ENCODE measurements around the gene ARL4C.

ARL4C gene

DNA sequence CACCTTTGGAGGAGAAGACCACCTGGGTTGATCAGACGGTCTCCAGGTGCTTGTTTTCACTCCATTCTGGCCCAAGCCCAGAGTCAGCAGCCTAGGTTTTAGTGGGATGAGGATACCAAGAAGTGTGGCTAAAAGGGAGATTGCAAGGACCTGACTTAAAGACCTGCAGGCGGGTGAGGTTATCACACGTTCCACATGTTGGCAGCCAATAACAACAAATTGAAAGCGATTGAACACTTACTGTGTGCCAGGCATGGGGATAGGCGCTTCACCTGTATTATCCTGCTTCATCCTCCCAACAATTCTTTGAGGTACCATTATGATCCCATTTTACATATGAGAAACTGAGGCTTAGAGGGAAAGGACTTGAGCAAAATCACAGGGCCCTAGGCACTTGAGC, 5.0 kb downstream of the ARL4C start:
- Mint-ChIP-seq H3K9me3 (no peaks in the 10 kb centered on the region), H3K36me3 (ENCODE audit: low read depth) (peaks cover 29% of the 10 kb centered on the region), H3K4me1 (ENCODE audit: low read depth) (peaks cover 76% of the 10 kb centered on the region), H3K4me3 (peak overlapping the region; percentile 90), H3K27ac (peak overlapping the region; percentile 80), H3K27me3 (no peaks in the 10 kb centered on the region)
- DNase-seq, result peak; percentile 46

DNA sequence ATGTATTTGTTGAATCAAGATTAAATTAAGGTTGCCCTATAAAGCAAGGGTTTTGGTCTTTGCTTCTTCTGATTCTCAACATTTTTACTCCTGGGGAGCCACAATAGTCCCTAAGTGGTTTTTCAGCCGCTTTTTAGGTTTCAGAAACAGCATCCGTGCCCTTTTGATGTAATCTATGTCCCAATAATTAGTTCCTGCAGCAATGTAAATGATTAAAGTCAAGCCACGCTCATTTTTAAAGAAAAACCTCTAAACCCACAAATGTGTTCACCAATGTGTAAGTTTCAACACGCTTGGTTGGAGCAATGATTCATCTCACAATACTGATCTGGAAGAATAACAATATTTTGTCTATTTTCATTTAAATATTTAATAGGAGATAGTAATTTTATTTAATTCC, 5.6 kb downstream of the ARL4C start:
- H3K4me3 Mint-ChIP-seq, result peak overlapping the region; percentile 73
- H3K36me3 Mint-ChIP-seq (ENCODE audit: low read depth), result peaks cover 28% of the 10 kb centered on the region
- no peak for DNase-seq
- H3K4me1 Mint-ChIP-seq (ENCODE audit: low read depth), result peaks cover 82% of the 10 kb centered on the region
- no peaks in the 10 kb centered on the region for H3K27me3 Mint-ChIP-seq
- peak overlapping the region; percentile 92 for H3K27ac Mint-ChIP-seq
- no peaks in the 10 kb centered on the region for H3K9me3 Mint-ChIP-seq

DNA sequence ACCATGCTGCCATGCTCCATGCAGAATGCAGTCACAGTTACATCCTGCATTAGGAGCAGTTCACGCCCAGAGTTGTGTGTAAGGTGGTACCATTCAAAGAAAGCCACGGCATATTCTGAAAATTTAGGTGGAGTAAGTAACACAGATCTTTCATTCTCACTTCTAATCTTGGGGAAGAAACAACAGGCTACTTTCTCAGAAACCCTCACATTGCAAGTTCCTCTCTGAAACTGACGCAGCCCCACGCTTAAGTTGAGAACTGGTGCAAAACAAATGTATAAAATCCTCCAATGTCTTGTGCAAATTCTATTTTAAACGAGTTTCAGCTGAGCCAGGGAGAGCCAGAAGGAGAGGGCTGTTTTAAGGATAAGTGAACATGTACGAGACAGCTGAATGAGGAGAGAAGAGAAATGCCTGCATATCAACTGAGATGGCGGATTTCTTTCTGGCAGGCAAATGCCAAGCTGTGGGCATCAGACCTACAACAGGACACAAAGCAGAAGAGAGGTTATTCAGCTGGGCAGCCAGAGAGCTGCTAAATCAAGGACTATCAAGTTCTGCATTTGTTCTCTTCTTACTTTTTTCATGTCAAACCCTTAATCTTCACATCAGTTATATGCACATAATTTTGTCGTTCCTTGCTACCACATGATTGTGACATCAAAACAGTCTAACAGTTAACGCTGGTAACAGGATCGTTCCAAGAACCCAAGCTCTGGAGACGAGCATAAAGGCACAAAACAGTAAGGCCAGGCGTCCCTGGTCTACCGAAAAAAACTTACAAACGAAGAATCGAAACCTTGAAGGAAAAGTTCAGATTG, 6.4 kb downstream of the ARL4C start:
- DNase-seq, result peak; percentile 50
- peaks cover 20% of the 10 kb centered on the region for H3K36me3 Mint-ChIP-seq (ENCODE audit: low read depth)

DNA sequence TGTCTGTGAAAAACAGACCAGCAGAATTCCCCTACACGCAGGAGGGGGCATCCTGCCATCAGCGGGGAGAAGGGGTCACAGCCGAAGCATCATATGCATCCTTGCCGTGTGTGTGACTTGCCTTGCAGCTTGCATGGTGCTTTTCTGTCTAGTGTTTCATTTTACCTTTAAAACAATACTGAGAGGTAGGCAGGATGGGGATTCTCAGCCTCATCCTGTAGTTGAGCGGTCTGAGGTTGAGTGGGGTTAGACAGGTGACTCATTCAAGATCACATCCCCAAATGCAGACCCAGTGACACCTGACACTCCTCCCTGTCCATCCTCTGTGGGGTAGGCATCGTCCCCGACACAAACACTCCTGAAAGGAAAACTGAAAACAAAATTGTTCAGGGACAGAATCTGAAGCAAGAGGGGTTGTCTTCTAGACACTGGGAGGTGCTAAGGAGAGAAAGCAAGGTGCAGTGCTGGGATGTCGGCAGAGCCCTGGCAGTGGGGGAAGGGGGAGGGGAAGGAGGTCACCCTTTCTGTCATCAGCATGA, 7.9 kb downstream of the ARL4C start:
- DNase-seq, result peak; percentile 74
- no peaks in the 10 kb centered on the region for H3K9me3 Mint-ChIP-seq
- H3K27me3 Mint-ChIP-seq, result no peaks in the 10 kb centered on the region
- peak overlapping the region; percentile 73 for H3K4me3 Mint-ChIP-seq
- peaks cover 92% of the 10 kb centered on the region for H3K4me1 Mint-ChIP-seq (ENCODE audit: low read depth)
- peaks cover 10% of the 10 kb centered on the region for H3K36me3 Mint-ChIP-seq (ENCODE audit: low read depth)
- H3K27ac Mint-ChIP-seq, result peak overlapping the region; percentile 92

More for the DNA sequence above, 6.4 kb downstream of the ARL4C start:
- Mint-ChIP-seq H3K4me3 (peak overlapping the region; percentile 73), H3K27me3 (no peaks in the 10 kb centered on the region), H3K27ac (peak overlapping the region; percentile 92), H3K4me1 (ENCODE audit: low read depth) (peaks cover 83% of the 10 kb centered on the region), H3K9me3 (no peaks in the 10 kb centered on the region)

DNA sequence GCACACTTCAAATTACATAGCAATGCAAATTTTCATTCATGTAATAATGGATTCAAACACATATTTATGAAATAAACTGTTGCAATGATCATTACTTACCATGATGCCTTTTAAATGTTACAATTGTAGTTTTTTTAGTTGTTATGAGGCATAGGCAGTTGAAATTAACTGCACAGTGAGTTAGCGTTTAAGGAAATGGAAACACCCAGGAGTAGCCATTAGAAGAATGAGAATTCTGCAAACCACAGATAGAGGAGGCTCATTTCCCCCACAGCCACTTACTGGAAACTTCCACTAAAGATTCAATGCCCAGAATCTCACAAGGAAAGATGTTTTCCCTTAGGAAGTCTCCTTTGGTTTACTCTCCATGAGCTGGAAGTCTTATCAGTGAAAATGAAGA, 8.4 kb downstream of the ARL4C start:
- Mint-ChIP-seq H3K36me3 (ENCODE audit: low read depth) (peaks cover 9% of the 10 kb centered on the region), H3K27ac (peak overlapping the region; percentile 92), H3K27me3 (no peaks in the 10 kb centered on the region), H3K4me1 (ENCODE audit: low read depth) (peaks cover 96% of the 10 kb centered on the region), H3K4me3 (peak overlapping the region; percentile 73), H3K9me3 (no peaks in the 10 kb centered on the region)
- DNase-seq, result no peak

DNA sequence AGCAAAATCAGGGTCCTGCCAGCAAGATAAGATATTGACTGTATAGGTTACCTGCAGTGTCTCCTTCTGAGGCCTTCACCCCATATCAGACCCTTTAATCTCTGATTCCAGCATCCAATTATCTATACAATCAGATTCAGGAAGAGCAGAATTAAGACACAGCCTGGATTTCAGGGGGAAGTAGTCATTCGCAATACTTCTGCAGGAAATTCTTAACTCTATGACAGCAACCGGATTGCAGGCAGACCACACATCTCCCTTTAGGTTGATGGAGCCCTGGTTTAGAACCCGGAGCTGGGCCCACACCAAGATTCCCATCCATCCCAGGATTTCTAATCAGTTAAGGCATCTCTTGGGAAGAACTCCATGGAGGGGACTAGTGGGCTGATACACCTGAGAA, 9.5 kb downstream of the ARL4C start:
- no peak for DNase-seq
- Mint-ChIP-seq H3K4me3 (no peak overlapping the region), H3K4me1 (ENCODE audit: low read depth) (peaks cover 95% of the 10 kb centered on the region), H3K36me3 (ENCODE audit: low read depth) (no peaks in the 10 kb centered on the region), H3K27ac (peak overlapping the region; percentile 33), H3K9me3 (no peaks in the 10 kb centered on the region), H3K27me3 (no peaks in the 10 kb centered on the region)

DNA sequence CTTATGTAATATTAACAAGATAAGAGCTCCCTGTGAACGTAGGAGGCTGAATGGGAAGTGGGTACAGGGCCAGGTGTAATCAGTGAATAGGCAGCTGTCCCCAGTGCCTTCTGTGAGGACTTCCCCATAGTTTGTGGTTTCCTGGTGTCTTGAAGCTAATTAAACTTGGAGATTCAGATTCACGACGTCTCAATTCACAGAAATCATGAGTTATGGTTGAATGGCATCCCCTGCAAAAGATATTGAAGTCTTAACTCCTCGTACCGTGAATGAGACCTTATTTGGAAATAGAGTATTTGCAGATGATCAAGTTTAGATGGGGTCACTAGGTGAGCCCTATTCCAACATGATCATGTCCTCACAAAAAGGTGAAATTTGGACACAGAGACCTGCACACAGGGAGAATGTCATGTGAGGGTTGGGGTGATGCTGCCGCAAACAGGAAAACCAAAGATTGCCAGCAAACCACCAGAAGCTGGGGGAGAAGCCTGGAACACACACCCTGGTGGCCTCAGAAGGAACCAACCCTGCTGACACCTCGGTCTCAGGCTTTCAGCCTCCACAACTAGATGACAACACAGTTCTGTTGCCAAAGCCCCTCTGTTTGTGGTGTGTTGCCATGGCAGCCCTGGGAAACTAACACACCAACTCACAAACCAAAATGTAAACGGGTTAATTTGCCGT, 13.2 kb downstream of the ARL4C start:
- H3K36me3 Mint-ChIP-seq (ENCODE audit: low read depth), result no peaks in the 10 kb centered on the region
- peak overlapping the region; percentile 85 for H3K27ac Mint-ChIP-seq
- H3K27me3 Mint-ChIP-seq, result no peaks in the 10 kb centered on the region
- DNase-seq, result peak; percentile 77
- H3K4me3 Mint-ChIP-seq, result peak overlapping the region; percentile 51
- peaks cover 88% of the 10 kb centered on the region for H3K4me1 Mint-ChIP-seq (ENCODE audit: low read depth)
- no peaks in the 10 kb centered on the region for H3K9me3 Mint-ChIP-seq

DNA sequence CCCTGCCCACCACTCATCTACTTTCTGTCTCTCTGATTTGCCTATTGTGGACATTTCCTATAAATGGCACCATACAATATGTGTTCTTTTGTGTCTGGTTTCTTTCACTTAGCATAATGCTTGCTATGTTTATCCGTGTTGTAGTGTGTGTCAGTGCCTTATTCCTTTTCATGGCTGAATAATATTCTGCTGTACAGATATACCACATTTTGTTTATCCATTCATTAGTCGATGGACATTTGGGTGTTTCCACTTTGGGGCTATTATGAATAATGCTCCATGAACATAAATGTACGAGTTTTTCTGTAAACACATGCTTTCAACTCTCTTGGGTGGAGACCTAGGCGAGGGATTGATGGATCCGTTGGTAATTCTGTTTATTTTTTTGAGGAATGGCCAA, 15.6 kb downstream of the ARL4C start:
- Mint-ChIP-seq H3K4me1 (ENCODE audit: low read depth) (peaks cover 81% of the 10 kb centered on the region), H3K36me3 (ENCODE audit: low read depth) (no peaks in the 10 kb centered on the region), H3K27ac (peak overlapping the region; percentile 1)

DNA sequence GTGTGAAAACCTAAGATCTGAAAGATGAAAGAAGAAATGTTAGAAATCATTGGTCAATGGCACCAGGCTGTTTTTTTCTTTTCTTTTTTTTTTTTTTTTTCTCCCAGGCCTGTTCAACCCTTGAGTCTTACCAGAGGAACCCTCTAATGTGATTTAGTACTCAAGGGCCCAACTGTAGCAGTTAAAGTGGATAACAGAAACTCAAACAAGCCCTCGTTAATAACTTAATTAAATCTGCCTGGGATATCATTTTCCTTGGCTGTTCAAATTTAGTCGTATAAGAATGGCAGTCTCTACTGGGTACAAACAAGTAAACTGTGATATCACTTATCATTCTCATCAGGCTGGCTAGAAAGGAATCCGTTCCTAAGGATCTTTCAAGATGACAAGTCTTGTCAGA, 16.5 kb downstream of the ARL4C start:
- no peak overlapping the region for H3K4me3 Mint-ChIP-seq
- H3K36me3 Mint-ChIP-seq (ENCODE audit: low read depth), result no peaks in the 10 kb centered on the region
- no peaks in the 10 kb centered on the region for H3K27me3 Mint-ChIP-seq
- H3K4me1 Mint-ChIP-seq (ENCODE audit: low read depth), result peaks cover 84% of the 10 kb centered on the region
- no peak for DNase-seq
- H3K27ac Mint-ChIP-seq, result no peak overlapping the region
- no peaks in the 10 kb centered on the region for H3K9me3 Mint-ChIP-seq

More for the DNA sequence above, 15.6 kb downstream of the ARL4C start:
- DNase-seq, result no peak
- H3K9me3 Mint-ChIP-seq, result no peaks in the 10 kb centered on the region
- H3K4me3 Mint-ChIP-seq, result no peak overlapping the region
- no peaks in the 10 kb centered on the region for H3K27me3 Mint-ChIP-seq

DNA sequence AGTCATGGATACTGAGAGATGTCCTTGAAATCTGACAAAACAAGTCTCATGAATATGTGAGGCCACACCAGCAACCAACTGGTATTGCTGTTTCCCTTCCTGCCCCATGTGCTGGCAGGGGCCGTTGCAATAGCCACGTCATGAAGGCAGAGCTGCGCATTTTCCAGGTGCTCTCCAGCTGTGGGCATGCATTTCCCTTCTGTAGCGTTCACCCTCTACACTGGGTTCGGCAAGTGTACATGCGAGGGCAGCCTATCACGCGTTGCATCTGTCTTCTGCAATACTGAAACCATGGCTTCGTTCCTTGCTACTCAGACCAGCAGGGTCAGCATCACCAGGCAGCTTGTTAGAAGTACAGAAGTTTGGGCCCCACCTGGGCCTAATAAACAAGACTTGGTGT, 17.4 kb downstream of the ARL4C start:
- DNase-seq, result no peak
- Mint-ChIP-seq H3K36me3 (ENCODE audit: low read depth) (no peaks in the 10 kb centered on the region), H3K4me3 (no peak overlapping the region), H3K27me3 (no peaks in the 10 kb centered on the region), H3K4me1 (ENCODE audit: low read depth) (peaks cover 84% of the 10 kb centered on the region), H3K27ac (no peak overlapping the region), H3K9me3 (no peaks in the 10 kb centered on the region)

DNA sequence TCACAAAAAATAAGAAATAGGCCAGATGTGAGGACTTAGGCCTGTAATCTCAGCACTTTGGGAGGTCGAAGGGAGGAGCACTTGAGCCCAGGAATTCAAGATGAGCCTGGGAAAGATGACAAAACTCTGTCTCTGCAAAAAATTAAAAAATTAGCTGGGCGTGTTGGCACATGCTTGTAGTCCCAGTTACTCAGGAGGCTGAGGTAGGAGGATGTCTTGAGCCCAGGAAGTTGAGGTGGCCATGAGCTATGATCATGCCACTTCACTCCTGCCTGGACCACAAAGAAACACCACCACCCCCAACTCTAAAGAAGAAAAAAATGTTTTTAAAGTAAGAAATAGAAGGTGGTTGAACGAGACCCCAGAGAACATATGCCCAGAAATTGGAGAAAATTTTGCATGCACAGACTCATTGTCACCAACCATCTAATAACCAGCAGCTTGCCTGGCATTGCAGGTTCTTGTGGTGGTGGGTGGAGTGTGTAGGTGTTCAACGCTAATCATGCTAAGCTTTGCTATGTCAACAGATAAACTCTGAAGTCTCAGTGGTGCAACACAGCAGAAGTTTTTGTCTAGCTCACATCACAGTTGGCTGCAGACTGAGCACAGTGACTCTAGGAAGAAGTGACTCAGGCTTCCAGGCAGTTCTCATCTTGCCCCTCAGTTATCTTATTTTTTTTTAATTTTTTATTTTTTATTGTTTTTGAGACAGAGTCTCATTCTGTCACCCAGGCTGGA, 18.6 kb downstream of the ARL4C start:
- H3K27me3 Mint-ChIP-seq, result no peaks in the 10 kb centered on the region
- H3K27ac Mint-ChIP-seq, result peak overlapping the region; percentile 71
- no peaks in the 10 kb centered on the region for H3K36me3 Mint-ChIP-seq (ENCODE audit: low read depth)
- DNase-seq, result peak; percentile 39
- peaks cover 80% of the 10 kb centered on the region for H3K4me1 Mint-ChIP-seq (ENCODE audit: low read depth)
- H3K4me3 Mint-ChIP-seq, result peak overlapping the region; percentile 6
- H3K9me3 Mint-ChIP-seq, result no peaks in the 10 kb centered on the region

DNA sequence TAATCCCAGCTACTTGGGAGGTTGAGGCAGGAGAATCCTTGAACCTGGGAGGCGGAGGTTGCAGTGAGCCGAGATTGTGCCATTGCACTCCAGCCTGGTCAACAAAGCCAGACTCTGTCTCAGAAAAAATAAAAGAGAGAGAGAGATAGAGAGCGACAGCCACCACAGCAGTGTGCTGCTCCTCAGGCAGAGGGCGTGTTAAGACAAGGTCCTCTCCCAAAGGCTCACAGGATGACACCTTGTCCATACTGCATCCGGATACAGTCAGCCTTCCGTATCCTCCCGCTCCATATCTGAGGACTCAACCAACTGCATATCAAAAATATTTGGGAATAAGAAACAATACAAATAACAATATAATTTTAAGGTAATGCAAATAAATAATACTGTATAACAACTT, 20.1 kb downstream of the ARL4C start:
- no peak for DNase-seq
- Mint-ChIP-seq H3K27me3 (no peaks in the 10 kb centered on the region), H3K4me1 (ENCODE audit: low read depth) (peaks cover 67% of the 10 kb centered on the region), H3K36me3 (ENCODE audit: low read depth) (no peaks in the 10 kb centered on the region), H3K4me3 (no peak overlapping the region), H3K9me3 (peaks cover 4% of the 10 kb centered on the region), H3K27ac (no peak overlapping the region)

DNA sequence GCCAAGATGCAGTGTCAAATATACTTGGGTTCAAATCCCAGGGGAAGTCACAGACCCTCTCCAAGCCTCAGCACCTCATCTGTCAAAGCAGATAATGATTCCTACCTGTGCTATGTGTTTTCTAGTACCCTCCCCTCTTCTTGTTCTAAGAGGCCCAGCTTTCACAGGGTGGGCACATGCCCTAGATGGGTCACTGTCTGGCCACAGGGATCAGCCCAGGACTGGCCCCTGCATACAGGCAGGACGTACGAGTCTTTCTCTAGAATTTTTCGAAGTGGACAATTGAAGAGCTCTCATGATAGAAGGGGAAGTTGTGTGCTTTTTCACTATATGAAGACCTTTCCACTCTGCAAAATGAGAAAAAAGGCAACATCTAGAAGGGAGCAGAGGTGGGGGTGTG, 22.2 kb downstream of the ARL4C start:
- no peaks in the 10 kb centered on the region for H3K36me3 Mint-ChIP-seq (ENCODE audit: low read depth)
- peak; percentile 37 for DNase-seq
- H3K4me3 Mint-ChIP-seq, result no peak overlapping the region
- no peaks in the 10 kb centered on the region for H3K27me3 Mint-ChIP-seq
- H3K27ac Mint-ChIP-seq, result peak overlapping the region; percentile 93
- peaks cover 4% of the 10 kb centered on the region for H3K9me3 Mint-ChIP-seq
- peaks cover 60% of the 10 kb centered on the region for H3K4me1 Mint-ChIP-seq (ENCODE audit: low read depth)

DNA sequence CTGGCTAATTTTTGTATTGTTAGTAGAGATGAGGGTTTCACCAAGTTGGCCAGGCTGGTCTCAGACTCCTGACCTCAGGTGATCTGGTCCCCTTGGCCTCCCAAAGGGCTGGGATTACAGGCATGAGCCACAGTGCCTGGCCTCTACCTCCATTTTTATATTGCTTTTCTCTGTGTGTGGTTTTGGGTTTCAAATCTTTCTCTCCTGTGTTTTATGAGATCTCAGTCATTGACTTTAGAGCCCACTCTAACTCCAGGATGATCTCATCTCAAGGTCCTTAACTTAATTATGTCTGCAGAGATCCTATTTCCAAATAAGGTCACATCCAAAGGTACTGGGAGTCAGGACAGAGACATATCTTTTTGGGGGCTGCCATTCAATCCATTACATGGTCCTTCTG, 24.7 kb downstream of the ARL4C start:
- no peak overlapping the region for H3K27ac Mint-ChIP-seq
- peaks cover 4% of the 10 kb centered on the region for H3K9me3 Mint-ChIP-seq
- no peaks in the 10 kb centered on the region for H3K36me3 Mint-ChIP-seq (ENCODE audit: low read depth)
- H3K4me3 Mint-ChIP-seq, result no peak overlapping the region
- H3K4me1 Mint-ChIP-seq (ENCODE audit: low read depth), result peaks cover 56% of the 10 kb centered on the region
- no peak for DNase-seq
- no peaks in the 10 kb centered on the region for H3K27me3 Mint-ChIP-seq
